ENCODE results near the gene TLDC2. TPM values are rescaled to one million over a fixed set of nuclear protein-coding genes. Genes with fewer than 3 reads are reported as not detected.
"Not testable (repeated sequence)": the region's sequence is repeated elsewhere in the genome, so short reads cannot be mapped to it uniquely, and the experiment has no call there.

The TLDC2 gene
- total RNA-seq, 1 experiment from 2014 or later, result 23.6 TPM

- in situ Hi-C loops (cut with HindIII; ENCODE audit: low pct_unique_long_range_greater_than_20kb, low sequenced_read_pairs), result no loop called here
- peak; percentile 91 for DNase-seq (ENCODE audit: low read depth)
Measured at GRCh38 chr20:36924167-36925045, 48.5 kb downstream of the TLDC2 start.

DNA sequence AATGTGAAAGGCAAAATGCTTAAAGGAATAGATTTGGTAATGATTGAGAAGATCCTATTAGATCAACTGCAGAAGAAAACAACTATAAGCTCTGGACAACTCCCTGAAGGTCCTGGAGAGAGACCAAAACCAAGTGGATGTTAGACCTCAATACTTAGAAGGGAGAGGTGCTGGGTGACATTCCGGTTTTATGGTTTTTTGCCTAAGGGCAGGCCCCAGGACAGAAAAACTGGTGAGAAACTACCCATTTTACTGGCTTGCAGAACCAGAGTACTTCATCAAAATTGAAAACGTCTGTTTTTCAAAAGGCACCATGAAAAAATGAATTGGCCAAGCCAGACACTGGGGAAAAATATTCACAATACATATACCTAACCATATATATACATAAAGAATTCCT lies 49.3 kb downstream of the TLDC2 start:
- DNase-seq (ENCODE audit: low read depth), result no peak
- in situ Hi-C loops (cut with HindIII; ENCODE audit: low pct_unique_long_range_greater_than_20kb, low sequenced_read_pairs), result no loop called here

- DNase-seq (ENCODE audit: low read depth), result no peak
- in situ Hi-C loops (cut with HindIII; ENCODE audit: low pct_unique_long_range_greater_than_20kb, low sequenced_read_pairs), result no loop called here
Measured at GRCh38 chr20:36926653-36927200, 50.8 kb downstream of the TLDC2 start.

GRCh38 chr20:36927704-36928103 lies 51.8 kb downstream of the TLDC2 start:
- in situ Hi-C loops (cut with HindIII; ENCODE audit: low pct_unique_long_range_greater_than_20kb, low sequenced_read_pairs), result no loop called here
- no peak for DNase-seq (ENCODE audit: low read depth)

- peak; percentile 28 for DNase-seq (ENCODE audit: low read depth)
- in situ Hi-C loops (cut with HindIII; ENCODE audit: low pct_unique_long_range_greater_than_20kb, low sequenced_read_pairs), result no loop called here
Measured at GRCh38 chr20:36929290-36929689, 53.4 kb downstream of the TLDC2 start.

- no peak for DNase-seq (ENCODE audit: low read depth)
- in situ Hi-C loops (cut with HindIII; ENCODE audit: low pct_unique_long_range_greater_than_20kb, low sequenced_read_pairs), result no loop called here
Measured at GRCh38 chr20:36929691-36930090, 53.8 kb downstream of the TLDC2 start.

- DNase-seq (ENCODE audit: low read depth); in situ Hi-C loops (cut with HindIII; ENCODE audit: low pct_unique_long_range_greater_than_20kb, low sequenced_read_pairs): not testable (repeated sequence)
Measured at GRCh38 chr20:36932067-36932466, 56.1 kb downstream of the TLDC2 start.

GRCh38 chr20:36932476-36933426 lies 56.8 kb downstream of the TLDC2 start:
- in situ Hi-C loops (cut with HindIII; ENCODE audit: low pct_unique_long_range_greater_than_20kb, low sequenced_read_pairs), result no loop called here
- no peak for DNase-seq (ENCODE audit: low read depth)

DNA sequence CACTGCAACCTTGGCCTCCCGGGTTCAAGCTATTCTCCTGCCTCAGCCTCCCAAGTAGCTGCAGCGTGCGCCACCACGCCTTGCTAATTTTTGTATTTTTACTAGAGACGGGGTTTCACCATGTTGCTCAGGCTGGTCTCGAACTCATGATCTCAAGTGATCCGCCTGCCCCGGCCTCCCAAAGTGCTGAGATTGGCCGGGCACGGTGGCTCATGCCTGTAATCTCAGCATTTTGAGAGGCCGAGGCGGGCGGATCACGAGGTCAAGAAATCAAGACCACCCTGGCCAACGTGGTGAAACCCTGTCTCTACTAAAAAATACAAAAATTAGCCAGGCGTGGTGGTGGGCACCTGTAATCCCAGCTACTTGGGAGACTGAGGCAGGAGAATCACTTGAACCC lies 57.6 kb downstream of the TLDC2 start:
- DNase-seq (ENCODE audit: low read depth); in situ Hi-C loops (cut with HindIII; ENCODE audit: low pct_unique_long_range_greater_than_20kb, low sequenced_read_pairs): not testable (repeated sequence)

DNA sequence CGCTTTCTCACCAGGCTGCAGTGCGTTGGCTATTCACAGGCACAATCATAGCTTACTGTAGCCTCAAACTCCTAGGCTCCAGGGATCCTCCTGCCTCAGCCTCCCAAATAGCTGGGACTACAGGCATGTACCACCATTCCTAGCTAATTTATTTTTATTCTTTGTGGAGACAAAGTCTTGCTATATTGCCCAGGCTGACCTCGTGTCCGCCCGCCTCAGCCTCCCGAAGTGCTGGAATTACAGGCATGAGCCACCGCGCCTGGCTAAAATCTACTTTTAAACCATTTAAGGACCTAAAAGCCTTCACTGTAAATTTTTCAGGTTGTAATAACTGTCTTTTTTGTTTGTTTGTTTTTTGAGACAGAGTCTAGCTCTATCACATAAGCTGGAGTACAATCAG lies 60.4 kb downstream of the TLDC2 start:
- in situ Hi-C loops (cut with HindIII; ENCODE audit: low pct_unique_long_range_greater_than_20kb, low sequenced_read_pairs), result no loop called here
- DNase-seq (ENCODE audit: low read depth), result no peak

DNA sequence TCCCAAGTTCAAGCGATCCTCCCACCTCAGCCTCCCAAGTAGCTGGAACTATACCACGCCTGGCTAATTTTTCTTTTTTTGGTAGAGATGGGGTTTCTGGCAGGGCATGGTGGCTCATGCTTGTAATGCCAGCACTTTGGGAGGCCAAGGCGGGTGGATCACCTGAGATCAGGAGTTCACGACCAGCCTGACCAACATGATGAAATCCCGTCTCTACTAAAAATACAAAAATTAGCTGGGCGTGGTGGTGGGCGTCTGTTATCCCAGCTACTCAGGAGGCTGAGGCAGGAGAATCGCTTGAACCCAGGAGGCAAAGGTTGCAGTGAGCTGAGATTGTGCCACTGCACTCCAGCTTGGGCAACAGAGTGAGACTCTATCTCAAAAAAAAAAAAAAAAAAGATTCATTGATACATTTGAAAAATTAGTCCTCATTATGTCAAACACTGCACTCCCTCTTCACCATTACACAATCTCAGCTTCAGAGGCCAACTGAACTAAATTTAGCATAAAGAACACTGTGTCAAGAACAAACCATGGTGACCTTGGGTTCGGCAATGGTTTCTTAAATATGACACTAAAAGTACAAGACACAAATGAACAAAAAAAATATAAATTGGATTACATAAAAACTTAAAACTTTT lies 60.9 kb downstream of the TLDC2 start:
- in situ Hi-C loops (cut with HindIII; ENCODE audit: low pct_unique_long_range_greater_than_20kb, low sequenced_read_pairs); DNase-seq (ENCODE audit: low read depth): not testable (repeated sequence)

DNA sequence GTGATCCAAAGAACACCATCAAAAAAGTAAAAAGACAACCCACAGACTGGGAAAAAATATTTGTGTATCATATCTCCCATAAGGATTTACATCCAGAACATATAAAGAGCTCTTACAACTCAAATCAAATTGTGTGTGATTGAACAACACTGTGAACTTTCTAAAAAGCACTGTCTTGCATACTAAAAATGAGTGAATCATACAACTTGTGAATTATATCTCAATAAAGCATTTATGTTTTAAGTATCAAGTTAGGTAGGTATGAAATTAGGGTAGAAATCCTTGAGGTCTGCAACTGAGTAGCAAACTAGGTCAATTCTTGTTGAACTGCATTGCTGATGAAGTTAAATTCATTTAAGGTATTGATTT lies 61.4 kb downstream of the TLDC2 start:
- no peak for DNase-seq (ENCODE audit: low read depth)
- in situ Hi-C loops (cut with HindIII; ENCODE audit: low pct_unique_long_range_greater_than_20kb, low sequenced_read_pairs), result no loop called here

DNA sequence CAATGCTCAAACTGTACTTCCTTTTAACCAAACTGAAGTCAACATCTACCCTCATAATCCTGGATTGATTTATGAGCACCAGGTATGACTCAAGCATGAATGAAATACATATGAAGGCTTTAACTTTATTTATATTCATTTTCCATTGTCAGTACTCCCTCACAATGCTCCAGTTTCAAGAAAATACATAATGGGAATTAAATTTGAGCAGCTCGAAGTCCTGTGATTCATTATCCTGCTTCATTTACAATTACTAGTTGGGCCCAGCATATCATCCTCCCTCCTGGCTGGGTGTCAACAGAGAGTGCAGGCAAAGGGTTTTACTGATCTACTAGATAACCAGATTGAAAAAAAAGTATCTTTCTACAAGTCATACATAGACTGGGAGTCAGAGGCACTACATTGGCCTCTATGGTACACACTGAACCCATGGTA lies 65.5 kb downstream of the TLDC2 start:
- in situ Hi-C loops (cut with HindIII; ENCODE audit: low pct_unique_long_range_greater_than_20kb, low sequenced_read_pairs), result no loop called here
- DNase-seq (ENCODE audit: low read depth), result no peak

Other genes with a start within 250 kb of the TLDC2 start
- gene SLA2, start 229.9 kb upstream of the TLDC2 start, total RNA-seq (2014; rRNA removed; shearing (Covaris generic); ENCODE audit: low replicate concordance), result 0.27 TPM in 1 of 2 replicates, not detected in the other
- gene NDRG3, start 130.0 kb upstream of the TLDC2 start, total RNA-seq (2014; rRNA removed; shearing (Covaris generic); ENCODE audit: low replicate concordance), result 23.5 and 24.3 TPM in 2 replicates
- gene DSN1, start 102.4 kb upstream of the TLDC2 start, total RNA-seq (2014; rRNA removed; shearing (Covaris generic); ENCODE audit: low replicate concordance), result 64.7 and 69.7 TPM in 2 replicates
- 9.8 and 15.7 TPM in 2 replicates for gene SAMHD1, start 75.6 kb downstream of the TLDC2 start, total RNA-seq (2014; rRNA removed; shearing (Covaris generic); ENCODE audit: low replicate concordance)
- gene RBL1, start 219.9 kb downstream of the TLDC2 start, total RNA-seq (2014; rRNA removed; shearing (Covaris generic); ENCODE audit: low replicate concordance), result 9.2 and 10.7 TPM in 2 replicates